PC-9 (cell line): ENCODE measurements around the gene HIGD1A.

Source experiments
- CTCF ChIP-seq: fragments of 200-600 bp; sonication (generic); conservative IDR thresholded peaks from 2 replicates; pipeline ENCODE4 v1.6.1; 2017; ENCODE audit warnings: mixed run types, antibody characterized with exemption, mild to moderate bottlenecking, moderate library complexity
- EZH2 ChIP-seq: fragments of 200-600 bp; sonication (generic); IDR thresholded peaks from 2 replicates; pipeline ENCODE4 v1.8.0; 2017; ENCODE audit warnings: antibody characterized with exemption, low read depth

- no peak for TF ChIP-seq CTCF
- no peak for TF ChIP-seq EZH2
These were observed 69.9 kb downstream of the HIGD1A start for GRCh38 chr3:42734263-42734860.
